GM06990 (cell line): ENCODE results near the gene TCF12.

Source experiments
- DNase-seq: peaks from one replicate; pipeline ENCODE4 v3.0.0-alpha.2; 2011; ENCODE audit not compliant: insufficient read length; ENCODE audit errors: extremely low read depth
- H3K27me3 ChIP-seq: replicated peaks from 2 replicates; pipeline ENCODE4 v1.6.0; 2011; ENCODE audit warnings: low read length; ENCODE audit not compliant: control insufficient read depth, insufficient read depth
- H3K36me3 ChIP-seq: 2 replicates; pipeline ENCODE4 v1.5.1; 2011; ENCODE audit warnings: low read length; ENCODE audit not compliant: control insufficient read depth, insufficient read depth
- H3K4me3 ChIP-seq: replicated peaks from 2 replicates; pipeline ENCODE4 v1.5.1; 2011; ENCODE audit warnings: low read depth, mild to moderate bottlenecking, control low read depth, low read length
- CTCF ChIP-seq: IDR thresholded peaks from 2 replicates; pipeline ENCODE4 v1.5.1; 2011; ENCODE audit warnings: low read length, control low read depth, mild to moderate bottlenecking, inconsistent platforms; ENCODE audit not compliant: insufficient read depth, poor library complexity, severe bottlenecking

Gene TCF12

GRCh38 chr15:56906766-56907165 lies 11.7 kb upstream of the TCF12 start:
- no peak for DNase-seq
- Histone ChIP-seq H3K4me3 (no peak overlapping the region; the same call in 1 of the 2 replicates), H3K27me3 (no peaks in the 10 kb centered on the region), H3K36me3 (no peaks in the 10 kb centered on the region)
- no peak for TF ChIP-seq CTCF

GRCh38 chr15:56910801-56911200 lies 7.6 kb upstream of the TCF12 start:
- H3K36me3 ChIP-seq = no peaks in the 10 kb centered on the region
- TF ChIP-seq CTCF = no peak
- no peaks in the 10 kb centered on the region for H3K27me3 ChIP-seq
- H3K4me3 ChIP-seq = no peak overlapping the region
- no peak for DNase-seq

- no peaks in the 10 kb centered on the region for H3K36me3 ChIP-seq
- no peak for DNase-seq
- H3K27me3 ChIP-seq = no peaks in the 10 kb centered on the region
- H3K4me3 ChIP-seq = no peak overlapping the region
- no peak for TF ChIP-seq CTCF
Observed at GRCh38 chr15:56913241-56913640, 5.2 kb upstream of the TCF12 start.

DNA sequence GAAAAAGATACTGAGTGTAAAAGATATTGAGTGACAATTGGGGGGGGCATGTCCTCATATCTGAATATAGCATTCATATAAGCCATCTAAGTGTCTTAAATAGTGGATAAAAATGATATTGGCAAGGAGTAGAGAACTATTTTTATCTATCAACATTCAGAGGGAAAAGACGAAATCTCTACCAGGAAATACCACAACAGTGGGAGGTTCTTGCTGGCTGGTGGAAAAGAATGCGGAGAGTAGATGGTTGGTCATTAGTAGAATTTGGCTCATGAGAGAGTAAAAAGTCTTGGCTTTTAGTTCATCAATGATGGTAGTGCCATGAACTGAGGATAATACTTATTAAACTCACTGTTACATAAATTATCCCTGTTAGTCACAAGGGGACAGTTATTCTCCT lies 4.8 kb upstream of the TCF12 start:
- no peak for TF ChIP-seq CTCF
- Histone ChIP-seq H3K36me3 (no peaks in the 10 kb centered on the region), H3K27me3 (no peaks in the 10 kb centered on the region), H3K4me3 (no peak overlapping the region)
- no peak for DNase-seq

DNA sequence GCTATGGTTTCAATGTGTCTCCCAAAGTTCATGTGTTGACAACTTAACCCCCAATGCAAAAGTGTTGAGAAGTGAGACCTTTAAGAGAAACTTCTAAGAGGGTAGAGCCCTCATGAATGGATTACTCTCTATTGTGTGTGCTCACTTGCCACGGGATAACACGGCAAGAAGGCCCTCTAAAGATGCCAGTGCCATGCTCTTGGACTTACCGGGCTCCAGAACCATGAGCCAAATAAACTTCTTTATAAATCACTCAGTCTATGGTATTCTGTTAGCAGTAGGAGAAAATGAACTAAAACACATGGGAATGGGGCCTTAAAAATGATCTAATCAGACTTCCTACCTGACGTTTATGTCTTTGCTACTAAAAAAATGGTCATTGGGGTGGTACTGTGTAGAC lies 2.6 kb upstream of the TCF12 start:
- no peak for DNase-seq
- Histone ChIP-seq H3K27me3 (no peaks in the 10 kb centered on the region), H3K4me3 (no peak overlapping the region), H3K36me3 (no peaks in the 10 kb centered on the region)
- TF ChIP-seq CTCF = no peak

GRCh38 chr15:56916825-56917477 lies 1.5 kb upstream of the TCF12 start:
- Histone ChIP-seq H3K36me3 (no peaks in the 10 kb centered on the region), H3K27me3 (no peaks in the 10 kb centered on the region), H3K4me3 (peak overlapping the region; percentile 93)
- DNase-seq = no peak
- TF ChIP-seq CTCF = no peak
